ENCODE measurements around the gene NAALADL2.
A peak's percentile ranks its signal among the peaks of the same experiment; 100 is the strongest.

Gene NAALADL2

DNA sequence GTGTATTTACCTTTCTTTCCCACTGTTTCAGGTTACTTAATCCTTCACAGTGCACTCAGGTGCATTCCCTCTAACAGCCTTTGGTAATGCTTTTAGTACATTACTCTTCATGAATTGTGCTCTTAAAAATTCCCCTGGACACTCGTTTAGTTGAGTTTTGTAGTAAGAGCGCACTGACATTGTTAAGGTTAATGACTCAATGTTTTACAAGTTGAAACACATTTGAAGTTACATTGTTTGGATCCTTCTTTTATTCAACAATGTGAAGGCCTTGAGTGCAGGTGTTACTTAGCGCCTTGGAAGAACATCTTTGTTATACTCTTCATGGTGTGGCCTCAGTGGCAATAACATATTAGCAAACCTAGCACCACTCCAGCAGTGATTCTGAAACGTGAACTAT is 739.6 kb downstream of the NAALADL2 start:
- no peak overlapping the region for H3K4ac ChIP-seq (ENCODE audit: low read depth, low read length)
- H2BK5ac ChIP-seq (ENCODE audit: low read length) = no peak overlapping the region
- H3K9ac ChIP-seq (ENCODE audit: low read length) = no peak overlapping the region
- H3K27ac ChIP-seq (ENCODE audit: low read depth, low read length) = no peak overlapping the region
- H3K27me3 ChIP-seq (ENCODE audit: insufficient read depth, low read length, poor library complexity) = no peaks in the 10 kb centered on the region
- H4K8ac ChIP-seq (ENCODE audit: low read depth, low read length) = no peak overlapping the region
- H3K36me3 ChIP-seq (ENCODE audit: control insufficient read depth, insufficient read depth, low read length) = no peaks in the 10 kb centered on the region
- H4K5ac ChIP-seq (ENCODE audit: low read length) = no peak overlapping the region
- H2BK120ac ChIP-seq (ENCODE audit: low read depth, low read length) = no peak overlapping the region
- no peak overlapping the region for H2BK15ac ChIP-seq (replicated peaks; ENCODE audit: low read depth)
- no peak overlapping the region for H3K18ac ChIP-seq (ENCODE audit: low read length)
- WGBS (ENCODE audit: extremely low coverage, insufficient coverage, low lambda C conversion rate) = no CpG with 5 or more reads among the region's 4 CpGs
- no peaks in the 10 kb centered on the region for H3K4me1 ChIP-seq (ENCODE audit: control insufficient read depth, low read depth, low read length)
- H3K4me3 ChIP-seq (ENCODE audit: low read length) = no peak overlapping the region
- H3K79me1 ChIP-seq (ENCODE audit: low read length) = no peaks in the 10 kb centered on the region
- H3K56ac ChIP-seq (ENCODE audit: low read length) = no peak overlapping the region
- no peak for DNase-seq
- H3K79me2 ChIP-seq (ENCODE audit: control insufficient read depth, insufficient read depth, low read length) = no peaks in the 10 kb centered on the region
- H3K4me2 ChIP-seq (ENCODE audit: low read length) = no peak overlapping the region
- no peak overlapping the region for H2AK5ac ChIP-seq (ENCODE audit: low read length)
- no peak overlapping the region for H3K23ac ChIP-seq (ENCODE audit: low read length)

- Histone ChIP-seq H3K56ac (ENCODE audit: low read length) (no peak overlapping the region), H4K8ac (ENCODE audit: low read depth, low read length) (no peak overlapping the region), H3K79me2 (ENCODE audit: control insufficient read depth, insufficient read depth, low read length) (no peaks in the 10 kb centered on the region), H3K23ac (ENCODE audit: low read length) (no peak overlapping the region), H4K5ac (ENCODE audit: low read length) (no peak overlapping the region), H3K4ac (ENCODE audit: low read depth, low read length) (no peak overlapping the region), H3K4me3 (ENCODE audit: low read length) (no peak overlapping the region), H3K18ac (ENCODE audit: low read length) (no peak overlapping the region), H3K36me3 (ENCODE audit: control insufficient read depth, insufficient read depth, low read length) (no peaks in the 10 kb centered on the region), H3K79me1 (ENCODE audit: low read length) (no peaks in the 10 kb centered on the region), H2BK15ac (replicated peaks; ENCODE audit: low read depth) (no peak overlapping the region), H2BK5ac (ENCODE audit: low read length) (no peak overlapping the region), H3K27ac (ENCODE audit: low read depth, low read length) (no peak overlapping the region), H2AK5ac (ENCODE audit: low read length) (no peak overlapping the region), H3K4me2 (ENCODE audit: low read length) (no peak overlapping the region), H3K27me3 (ENCODE audit: insufficient read depth, low read length, poor library complexity) (no peaks in the 10 kb centered on the region), H3K9ac (ENCODE audit: low read length) (no peak overlapping the region), H2BK120ac (ENCODE audit: low read depth, low read length) (no peak overlapping the region), H3K4me1 (ENCODE audit: control insufficient read depth, low read depth, low read length) (no peaks in the 10 kb centered on the region)
- WGBS (ENCODE audit: extremely low coverage, insufficient coverage, low lambda C conversion rate) = no CpG with 5 or more reads among the region's 1 CpG
- no peak for DNase-seq
Observed at GRCh38 chr3:175601521-175601920, 742.4 kb downstream of the NAALADL2 start.

GRCh38 chr3:175605851-175606250 is 746.7 kb downstream of the NAALADL2 start:
- Histone ChIP-seq H3K27me3 (ENCODE audit: insufficient read depth, low read length, poor library complexity) (no peaks in the 10 kb centered on the region), H4K8ac (ENCODE audit: low read depth, low read length) (no peak overlapping the region), H3K36me3 (ENCODE audit: control insufficient read depth, insufficient read depth, low read length) (no peaks in the 10 kb centered on the region), H2BK15ac (replicated peaks; ENCODE audit: low read depth) (no peak overlapping the region), H4K5ac (ENCODE audit: low read length) (no peak overlapping the region), H2AK5ac (ENCODE audit: low read length) (no peak overlapping the region), H3K18ac (ENCODE audit: low read length) (no peak overlapping the region), H3K4ac (ENCODE audit: low read depth, low read length) (no peak overlapping the region), H3K27ac (ENCODE audit: low read depth, low read length) (no peak overlapping the region), H3K9ac (ENCODE audit: low read length) (no peak overlapping the region), H3K23ac (ENCODE audit: low read length) (no peak overlapping the region), H3K4me3 (ENCODE audit: low read length) (no peak overlapping the region), H2BK120ac (ENCODE audit: low read depth, low read length) (no peak overlapping the region), H2BK5ac (ENCODE audit: low read length) (no peak overlapping the region), H3K79me1 (ENCODE audit: low read length) (no peaks in the 10 kb centered on the region), H3K4me1 (ENCODE audit: control insufficient read depth, low read depth, low read length) (no peaks in the 10 kb centered on the region), H3K79me2 (ENCODE audit: control insufficient read depth, insufficient read depth, low read length) (no peaks in the 10 kb centered on the region), H3K56ac (ENCODE audit: low read length) (no peak overlapping the region), H3K4me2 (ENCODE audit: low read length) (no peak overlapping the region)
- WGBS (ENCODE audit: extremely low coverage, insufficient coverage, low lambda C conversion rate) = no CpG with 5 or more reads among the region's 2 CpGs
- DNase-seq = peak; percentile 1

DNA sequence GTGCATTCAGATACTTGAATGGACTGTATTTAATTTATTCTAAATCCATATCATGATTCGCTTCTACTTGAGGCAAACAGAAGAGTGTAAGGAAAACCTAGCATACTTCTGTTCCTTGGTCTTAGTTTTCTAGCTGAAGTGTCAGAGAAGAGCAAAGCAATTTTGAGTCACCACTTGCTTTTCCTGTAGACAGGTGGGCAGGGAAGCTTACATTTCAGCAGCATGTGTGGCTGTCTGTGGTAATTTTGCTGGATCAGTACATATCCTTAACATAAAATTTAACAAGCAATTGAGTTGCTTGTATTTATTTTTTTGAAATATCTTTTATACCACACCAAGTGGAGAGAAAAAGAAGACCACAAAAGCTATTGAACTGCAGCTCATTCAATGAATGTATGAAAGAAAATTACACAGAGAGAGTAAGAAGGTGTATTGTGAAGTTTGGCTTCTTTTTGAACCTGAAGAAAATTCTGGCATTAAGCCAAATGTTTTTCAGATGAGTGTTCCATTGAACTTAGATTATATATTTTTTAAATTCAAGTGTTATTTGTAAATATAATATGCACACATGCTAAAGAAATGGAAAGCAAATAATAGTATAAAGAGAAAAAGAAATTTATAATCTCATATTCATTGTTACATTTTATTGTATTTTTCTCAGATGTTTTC is 747.6 kb downstream of the NAALADL2 start:
- Histone ChIP-seq H3K56ac (ENCODE audit: low read length) (no peak overlapping the region), H3K79me2 (ENCODE audit: control insufficient read depth, insufficient read depth, low read length) (no peaks in the 10 kb centered on the region), H3K27me3 (ENCODE audit: insufficient read depth, low read length, poor library complexity) (no peaks in the 10 kb centered on the region), H3K79me1 (ENCODE audit: low read length) (no peaks in the 10 kb centered on the region), H2AK5ac (ENCODE audit: low read length) (no peak overlapping the region), H3K4me1 (ENCODE audit: control insufficient read depth, low read depth, low read length) (no peaks in the 10 kb centered on the region), H4K8ac (ENCODE audit: low read depth, low read length) (no peak overlapping the region), H3K4me3 (ENCODE audit: low read length) (no peak overlapping the region), H3K4me2 (ENCODE audit: low read length) (no peak overlapping the region), H2BK15ac (replicated peaks; ENCODE audit: low read depth) (no peak overlapping the region), H3K27ac (ENCODE audit: low read depth, low read length) (no peak overlapping the region), H3K36me3 (ENCODE audit: control insufficient read depth, insufficient read depth, low read length) (no peaks in the 10 kb centered on the region), H4K5ac (ENCODE audit: low read length) (no peak overlapping the region), H2BK120ac (ENCODE audit: low read depth, low read length) (no peak overlapping the region), H3K23ac (ENCODE audit: low read length) (no peak overlapping the region), H3K4ac (ENCODE audit: low read depth, low read length) (no peak overlapping the region), H3K9ac (ENCODE audit: low read length) (no peak overlapping the region), H3K18ac (ENCODE audit: low read length) (no peak overlapping the region), H2BK5ac (ENCODE audit: low read length) (no peak overlapping the region)
- DNase-seq = no peak
- no CpG with 5 or more reads among the region's 1 CpG for WGBS (ENCODE audit: extremely low coverage, insufficient coverage, low lambda C conversion rate)

DNA sequence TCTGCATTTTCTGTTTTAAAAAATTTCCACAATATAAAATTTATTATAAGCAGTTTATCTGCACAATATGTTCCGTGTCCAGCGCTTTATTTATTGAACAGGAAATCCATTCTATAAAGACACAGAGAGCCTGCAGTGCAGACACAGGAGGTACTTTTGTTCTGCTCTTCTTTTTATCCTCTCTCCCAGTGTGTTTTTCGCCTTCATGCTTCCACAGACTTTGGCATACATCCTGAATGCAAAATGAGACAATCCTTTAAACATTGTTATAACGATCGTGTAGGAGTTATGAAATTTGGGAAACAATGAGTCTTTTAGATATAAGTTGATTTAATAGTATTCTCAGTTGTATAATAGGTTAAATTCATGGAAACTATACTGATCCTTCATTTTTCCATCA is 749.2 kb downstream of the NAALADL2 start:
- H3K27ac ChIP-seq (ENCODE audit: low read depth, low read length) = no peak overlapping the region
- no peak overlapping the region for H2BK120ac ChIP-seq (ENCODE audit: low read depth, low read length)
- H4K8ac ChIP-seq (ENCODE audit: low read depth, low read length) = no peak overlapping the region
- DNase-seq = no peak
- no peak overlapping the region for H3K4me2 ChIP-seq (ENCODE audit: low read length)
- H3K79me2 ChIP-seq (ENCODE audit: control insufficient read depth, insufficient read depth, low read length) = no peaks in the 10 kb centered on the region
- H3K27me3 ChIP-seq (ENCODE audit: insufficient read depth, low read length, poor library complexity) = no peaks in the 10 kb centered on the region
- H3K56ac ChIP-seq (ENCODE audit: low read length) = no peak overlapping the region
- no peaks in the 10 kb centered on the region for H3K4me1 ChIP-seq (ENCODE audit: control insufficient read depth, low read depth, low read length)
- WGBS (ENCODE audit: extremely low coverage, insufficient coverage, low lambda C conversion rate) = no CpG with 5 or more reads among the region's 5 CpGs
- H2BK5ac ChIP-seq (ENCODE audit: low read length) = no peak overlapping the region
- no peak overlapping the region for H3K18ac ChIP-seq (ENCODE audit: low read length)
- H3K79me1 ChIP-seq (ENCODE audit: low read length) = no peaks in the 10 kb centered on the region
- H3K4me3 ChIP-seq (ENCODE audit: low read length) = no peak overlapping the region
- no peak overlapping the region for H4K5ac ChIP-seq (ENCODE audit: low read length)
- no peak overlapping the region for H3K23ac ChIP-seq (ENCODE audit: low read length)
- no peak overlapping the region for H3K4ac ChIP-seq (ENCODE audit: low read depth, low read length)
- H2BK15ac ChIP-seq (replicated peaks; ENCODE audit: low read depth) = no peak overlapping the region
- H3K9ac ChIP-seq (ENCODE audit: low read length) = no peak overlapping the region
- H3K36me3 ChIP-seq (ENCODE audit: control insufficient read depth, insufficient read depth, low read length) = no peaks in the 10 kb centered on the region
- H2AK5ac ChIP-seq (ENCODE audit: low read length) = no peak overlapping the region

GRCh38 chr3:175608911-175609310 is 749.8 kb downstream of the NAALADL2 start:
- H2AK5ac ChIP-seq (ENCODE audit: low read length) = no peak overlapping the region
- no peak overlapping the region for H3K23ac ChIP-seq (ENCODE audit: low read length)
- H3K79me2 ChIP-seq (ENCODE audit: control insufficient read depth, insufficient read depth, low read length) = no peaks in the 10 kb centered on the region
- H2BK120ac ChIP-seq (ENCODE audit: low read depth, low read length) = no peak overlapping the region
- H3K18ac ChIP-seq (ENCODE audit: low read length) = no peak overlapping the region
- no peak overlapping the region for H3K4me3 ChIP-seq (ENCODE audit: low read length)
- no peaks in the 10 kb centered on the region for H3K36me3 ChIP-seq (ENCODE audit: control insufficient read depth, insufficient read depth, low read length)
- H2BK15ac ChIP-seq (replicated peaks; ENCODE audit: low read depth) = no peak overlapping the region
- H3K56ac ChIP-seq (ENCODE audit: low read length) = no peak overlapping the region
- H3K27me3 ChIP-seq (ENCODE audit: insufficient read depth, low read length, poor library complexity) = no peaks in the 10 kb centered on the region
- H2BK5ac ChIP-seq (ENCODE audit: low read length) = no peak overlapping the region
- H3K4ac ChIP-seq (ENCODE audit: low read depth, low read length) = no peak overlapping the region
- H3K9ac ChIP-seq (ENCODE audit: low read length) = no peak overlapping the region
- no peaks in the 10 kb centered on the region for H3K79me1 ChIP-seq (ENCODE audit: low read length)
- no peak overlapping the region for H3K27ac ChIP-seq (ENCODE audit: low read depth, low read length)
- no peak overlapping the region for H3K4me2 ChIP-seq (ENCODE audit: low read length)
- WGBS (ENCODE audit: extremely low coverage, insufficient coverage, low lambda C conversion rate) = no CpG with 5 or more reads among the region's 2 CpGs
- DNase-seq = no peak
- H4K8ac ChIP-seq (ENCODE audit: low read depth, low read length) = no peak overlapping the region
- H3K4me1 ChIP-seq (ENCODE audit: control insufficient read depth, low read depth, low read length) = no peaks in the 10 kb centered on the region
- no peak overlapping the region for H4K5ac ChIP-seq (ENCODE audit: low read length)

All from mesendoderm (in vitro differentiated cells).